ENCODE data around the gene WDFY4. TPM values are rescaled to one million over a fixed set of nuclear protein-coding genes. Genes with fewer than 3 reads are reported as not detected.

Gene WDFY4
- total RNA-seq, 2 experiments from 2014 or later: 0.08 TPM; not detected in 1

- ChIA-PET POLR2A (no interaction called here), CTCF (no interaction called here)
- H3K4me1 Mint-ChIP-seq: no peaks in the 10 kb centered on the region
- no peaks in the 10 kb centered on the region for H3K9me3 Mint-ChIP-seq
- H3K36me3 Mint-ChIP-seq (ENCODE audit: low read depth): no peaks in the 10 kb centered on the region
- H3K27ac Mint-ChIP-seq: no peak overlapping the region
- no peak overlapping the region for H3K4me3 Mint-ChIP-seq
- DNase-seq: no peak
- H3K27me3 Mint-ChIP-seq: no peaks in the 10 kb centered on the region
Observed at GRCh38 chr10:48716416-48716815, 31.7 kb downstream of the WDFY4 start.

- DNase-seq: no peak
- no peak overlapping the region for H3K27ac Mint-ChIP-seq
- H3K9me3 Mint-ChIP-seq: no peaks in the 10 kb centered on the region
- no peak overlapping the region for H3K4me3 Mint-ChIP-seq
- ChIA-PET POLR2A (no interaction called here), CTCF (no interaction called here)
- H3K36me3 Mint-ChIP-seq (ENCODE audit: low read depth): no peaks in the 10 kb centered on the region
- no peaks in the 10 kb centered on the region for H3K4me1 Mint-ChIP-seq
- H3K27me3 Mint-ChIP-seq: no peaks in the 10 kb centered on the region
Observed at GRCh38 chr10:48720611-48721010, 35.9 kb downstream of the WDFY4 start.

- ChIA-PET POLR2A (no interaction called here), CTCF (no interaction called here)
- no peaks in the 10 kb centered on the region for H3K9me3 Mint-ChIP-seq
- no peaks in the 10 kb centered on the region for H3K27me3 Mint-ChIP-seq
- no peak for DNase-seq
- no peak overlapping the region for H3K27ac Mint-ChIP-seq
- no peaks in the 10 kb centered on the region for H3K4me1 Mint-ChIP-seq
- H3K36me3 Mint-ChIP-seq (ENCODE audit: low read depth): no peaks in the 10 kb centered on the region
- H3K4me3 Mint-ChIP-seq: no peak overlapping the region
Observed at GRCh38 chr10:48722153-48723145, 37.8 kb downstream of the WDFY4 start.

GRCh38 chr10:48724127-48724526, 39.5 kb downstream of the WDFY4 start:
- Mint-ChIP-seq H3K9me3 (no peaks in the 10 kb centered on the region), H3K4me3 (no peak overlapping the region), H3K4me1 (no peaks in the 10 kb centered on the region), H3K27me3 (no peaks in the 10 kb centered on the region), H3K27ac (no peak overlapping the region), H3K36me3 (ENCODE audit: low read depth) (no peaks in the 10 kb centered on the region)
- POLR2A ChIA-PET: no interaction called here
- no peak for DNase-seq
- CTCF ChIA-PET: no interaction called here

GRCh38 chr10:48725708-48726107, 41.0 kb downstream of the WDFY4 start:
- Mint-ChIP-seq H3K4me3 (no peak overlapping the region), H3K27me3 (peaks cover 4% of the 10 kb centered on the region), H3K9me3 (no peaks in the 10 kb centered on the region), H3K27ac (no peak overlapping the region), H3K4me1 (no peaks in the 10 kb centered on the region), H3K36me3 (ENCODE audit: low read depth) (no peaks in the 10 kb centered on the region)
- ChIA-PET CTCF (interaction anchor here (0.5 kb wide), 1 partner anchor 826 kb away, joined by 4 read pairs; no protein-coding TSS in a partner anchor), POLR2A (no interaction called here)
- no peak for DNase-seq

GRCh38 chr10:48727866-48728265, 43.2 kb downstream of the WDFY4 start:
- CTCF ChIA-PET: no interaction called here
- no peak for DNase-seq
- H3K36me3 Mint-ChIP-seq (ENCODE audit: low read depth): no peaks in the 10 kb centered on the region
- peaks cover 4% of the 10 kb centered on the region for H3K27me3 Mint-ChIP-seq
- no peak overlapping the region for H3K27ac Mint-ChIP-seq
- no peak overlapping the region for H3K4me3 Mint-ChIP-seq
- no peaks in the 10 kb centered on the region for H3K4me1 Mint-ChIP-seq
- no peaks in the 10 kb centered on the region for H3K9me3 Mint-ChIP-seq
- POLR2A ChIA-PET: no interaction called here

- ChIA-PET CTCF (no interaction called here), POLR2A (no interaction called here)
- H3K36me3 Mint-ChIP-seq (ENCODE audit: low read depth): no peaks in the 10 kb centered on the region
- peaks cover 4% of the 10 kb centered on the region for H3K27me3 Mint-ChIP-seq
- H3K9me3 Mint-ChIP-seq: no peaks in the 10 kb centered on the region
- H3K4me3 Mint-ChIP-seq: no peak overlapping the region
- DNase-seq: no peak
- no peak overlapping the region for H3K27ac Mint-ChIP-seq
- H3K4me1 Mint-ChIP-seq: no peaks in the 10 kb centered on the region
Observed at GRCh38 chr10:48729222-48729621, 44.5 kb downstream of the WDFY4 start.

GRCh38 chr10:48729941-48730457, 45.3 kb downstream of the WDFY4 start:
- DNase-seq: no peak
- no peaks in the 10 kb centered on the region for H3K4me1 Mint-ChIP-seq
- H3K27me3 Mint-ChIP-seq: peaks cover 4% of the 10 kb centered on the region
- no peak overlapping the region for H3K4me3 Mint-ChIP-seq
- H3K36me3 Mint-ChIP-seq (ENCODE audit: low read depth): no peaks in the 10 kb centered on the region
- CTCF ChIA-PET: no interaction called here
- H3K27ac Mint-ChIP-seq: no peak overlapping the region
- H3K9me3 Mint-ChIP-seq: no peaks in the 10 kb centered on the region
- POLR2A ChIA-PET: no interaction called here

- no peak for DNase-seq
- peaks cover 7% of the 10 kb centered on the region for H3K27me3 Mint-ChIP-seq
- H3K27ac Mint-ChIP-seq: no peak overlapping the region
- H3K9me3 Mint-ChIP-seq: no peaks in the 10 kb centered on the region
- no peaks in the 10 kb centered on the region for H3K4me1 Mint-ChIP-seq
- ChIA-PET POLR2A (no interaction called here), CTCF (no interaction called here)
- no peaks in the 10 kb centered on the region for H3K36me3 Mint-ChIP-seq (ENCODE audit: low read depth)
- H3K4me3 Mint-ChIP-seq: no peak overlapping the region
Observed at GRCh38 chr10:48731141-48731540, 46.5 kb downstream of the WDFY4 start.

GRCh38 chr10:48731654-48732053, 47.0 kb downstream of the WDFY4 start:
- H3K36me3 Mint-ChIP-seq (ENCODE audit: low read depth): no peaks in the 10 kb centered on the region

GRCh38 chr10:48733329-48733728, 48.7 kb downstream of the WDFY4 start:
- Mint-ChIP-seq H3K4me1 (no peaks in the 10 kb centered on the region), H3K36me3 (ENCODE audit: low read depth) (no peaks in the 10 kb centered on the region), H3K27me3 (peaks cover 8% of the 10 kb centered on the region), H3K4me3 (no peak overlapping the region), H3K27ac (no peak overlapping the region), H3K9me3 (no peaks in the 10 kb centered on the region)
- DNase-seq: no peak
- ChIA-PET POLR2A (no interaction called here), CTCF (no interaction called here)

More at GRCh38 chr10:48731654-48732053, 47.0 kb downstream of the WDFY4 start:
- Mint-ChIP-seq H3K9me3 (no peaks in the 10 kb centered on the region), H3K4me1 (no peaks in the 10 kb centered on the region), H3K4me3 (no peak overlapping the region), H3K27me3 (peaks cover 7% of the 10 kb centered on the region), H3K27ac (no peak overlapping the region)
- CTCF ChIA-PET: no interaction called here
- POLR2A ChIA-PET: no interaction called here
- no peak for DNase-seq

- POLR2A ChIA-PET: no interaction called here
- Mint-ChIP-seq H3K4me1 (no peaks in the 10 kb centered on the region), H3K9me3 (no peaks in the 10 kb centered on the region), H3K27me3 (peaks cover 5% of the 10 kb centered on the region), H3K4me3 (no peak overlapping the region), H3K27ac (no peak overlapping the region), H3K36me3 (ENCODE audit: low read depth) (no peaks in the 10 kb centered on the region)
- no peak for DNase-seq
- CTCF ChIA-PET: no interaction called here
Observed at GRCh38 chr10:48735836-48736390, 51.2 kb downstream of the WDFY4 start.

- no peak for DNase-seq
- H3K27ac Mint-ChIP-seq: no peak overlapping the region
- no peaks in the 10 kb centered on the region for H3K4me1 Mint-ChIP-seq
- POLR2A ChIA-PET: no interaction called here
- no peak overlapping the region for H3K4me3 Mint-ChIP-seq
- H3K36me3 Mint-ChIP-seq (ENCODE audit: low read depth): no peaks in the 10 kb centered on the region
- H3K9me3 Mint-ChIP-seq: no peaks in the 10 kb centered on the region
- CTCF ChIA-PET: no interaction called here
- H3K27me3 Mint-ChIP-seq: peaks cover 5% of the 10 kb centered on the region
Observed at GRCh38 chr10:48736596-48736995, 51.9 kb downstream of the WDFY4 start.

- Mint-ChIP-seq H3K4me3 (no peak overlapping the region), H3K36me3 (ENCODE audit: low read depth) (no peaks in the 10 kb centered on the region), H3K27me3 (peaks cover 5% of the 10 kb centered on the region), H3K4me1 (no peaks in the 10 kb centered on the region), H3K27ac (no peak overlapping the region), H3K9me3 (no peaks in the 10 kb centered on the region)
- ChIA-PET POLR2A (no interaction called here), CTCF (no interaction called here)
- DNase-seq: no peak
Observed at GRCh38 chr10:48737886-48738285, 53.2 kb downstream of the WDFY4 start.

All from activated CD4-positive, alpha-beta memory T cell treated with anti-CD3 and anti-CD28 coated beads, Interleukin-2, amount 10 ng/mL, durations not matched to agents 7 days and 5 days (primary cell).